Measurements from ENCODE around the gene STAT5B.

Gene STAT5B

DNA sequence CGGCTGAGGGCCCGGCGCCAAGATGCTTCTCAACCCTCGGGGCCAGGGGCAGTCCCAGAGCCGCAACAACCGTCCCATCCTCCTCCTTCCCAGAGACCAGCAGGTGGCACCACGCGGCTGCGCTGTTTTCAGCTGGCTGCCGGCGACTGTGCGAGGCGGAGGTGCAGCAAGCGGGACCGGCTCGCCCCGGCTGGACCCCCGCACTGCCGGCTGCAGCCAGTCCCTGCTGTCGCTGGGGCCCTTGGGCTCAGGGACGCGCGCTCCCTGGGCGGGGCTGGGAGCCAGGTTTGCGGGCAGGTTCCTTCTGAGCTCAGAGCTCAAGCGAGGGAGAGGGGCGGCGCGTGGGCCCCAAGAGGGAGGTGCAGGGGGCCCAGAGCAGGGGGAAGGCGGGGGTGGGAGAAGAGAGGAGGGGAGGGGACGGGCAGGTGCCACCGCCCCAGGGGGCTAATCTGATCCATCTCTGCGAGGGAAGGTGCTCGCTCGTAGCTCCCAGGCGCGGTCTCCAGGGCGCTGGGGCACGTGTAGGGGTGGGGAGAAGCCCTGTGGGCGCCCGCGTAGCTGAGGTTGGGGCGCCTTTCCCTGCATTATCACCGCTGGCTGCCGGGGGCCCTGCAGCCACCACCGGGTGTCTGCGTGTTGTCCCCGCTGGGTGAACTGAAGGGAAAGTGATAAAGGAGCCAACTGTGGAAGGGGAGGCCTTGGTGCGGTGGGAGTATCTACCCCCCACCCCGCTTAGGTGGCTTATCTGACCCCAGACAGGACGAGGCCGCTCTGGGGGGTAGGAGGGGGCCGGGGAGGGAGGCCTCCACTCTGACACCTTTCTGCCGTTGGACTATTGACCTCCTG is 36.3 kb upstream of the STAT5B start:
- peak; percentile 91 for ATAC-seq
- TF ChIP-seq POU6F1 (CRISPR knock-in tag; IDR thresholded peaks at IDR 0.05; ENCODE audit: borderline replicate concordance, low read depth), result no peak
- no peak for TF ChIP-seq TSHZ2 (CRISPR knock-in tag; IDR thresholded peaks at IDR 0.05)
- TF ChIP-seq ZNF8 (CRISPR knock-in tag; IDR thresholded peaks at IDR 0.05), result no peak
- TF ChIP-seq ARNTL (CRISPR knock-in tag; IDR thresholded peaks at IDR 0.05; ENCODE audit: borderline replicate concordance, low read depth), result no peak
- TF ChIP-seq PATZ1 (CRISPR knock-in tag; IDR thresholded peaks at IDR 0.05; ENCODE audit: borderline replicate concordance), result no peak
- no peak for TF ChIP-seq GLIS3 (CRISPR knock-in tag; IDR thresholded peaks at IDR 0.05)
- TF ChIP-seq RARB (CRISPR knock-in tag; IDR thresholded peaks at IDR 0.05), result no peak
- TF ChIP-seq ZC3H10 (CRISPR knock-in tag; IDR thresholded peaks at IDR 0.05), result no peak
- TF ChIP-seq ZNF565 (CRISPR knock-in tag; conservative IDR thresholded peaks at IDR 0.05; ENCODE audit: low read depth), result no peak
- no peak for TF ChIP-seq ISL1 (CRISPR knock-in tag; IDR thresholded peaks at IDR 0.05)
- no peak for TF ChIP-seq ZNF70 (CRISPR knock-in tag; IDR thresholded peaks at IDR 0.05)
- no peak for TF ChIP-seq CSDC2 (CRISPR knock-in tag; IDR thresholded peaks at IDR 0.05)
- TF ChIP-seq OSR1 (CRISPR knock-in tag; IDR thresholded peaks at IDR 0.05), result no peak
- no peak for TF ChIP-seq CREB5 (CRISPR knock-in tag; IDR thresholded peaks at IDR 0.05; ENCODE audit: low read depth)

GRCh38 chr17:42312035-42312284 is 35.8 kb upstream of the STAT5B start:
- no peak for ATAC-seq

More at GRCh38 chr17:42312035-42312284, 35.8 kb upstream of the STAT5B start:
- TF ChIP-seq ZNF70 (CRISPR knock-in tag; IDR thresholded peaks at IDR 0.05) (no peak), CSRNP3 (CRISPR knock-in tag; IDR thresholded peaks at IDR 0.05) (no peak), PATZ1 (CRISPR knock-in tag; IDR thresholded peaks at IDR 0.05; ENCODE audit: borderline replicate concordance) (no peak), TSHZ2 (CRISPR knock-in tag; IDR thresholded peaks at IDR 0.05) (no peak), ZFP30 (CRISPR knock-in tag; IDR thresholded peaks at IDR 0.05) (no peak), ISL1 (CRISPR knock-in tag; IDR thresholded peaks at IDR 0.05) (no peak), TCF4 (CRISPR knock-in tag; IDR thresholded peaks at IDR 0.05; ENCODE audit: borderline replicate concordance) (no peak), ESRRG (CRISPR knock-in tag; IDR thresholded peaks at IDR 0.05) (no peak), GLIS3 (CRISPR knock-in tag; IDR thresholded peaks at IDR 0.05) (no peak), POU6F1 (CRISPR knock-in tag; IDR thresholded peaks at IDR 0.05; ENCODE audit: borderline replicate concordance, low read depth) (no peak), ARNTL (CRISPR knock-in tag; IDR thresholded peaks at IDR 0.05; ENCODE audit: borderline replicate concordance, low read depth) (no peak), CSDC2 (CRISPR knock-in tag; IDR thresholded peaks at IDR 0.05) (no peak), ZC3H10 (CRISPR knock-in tag; IDR thresholded peaks at IDR 0.05) (no peak), ZFP3 (CRISPR knock-in tag; IDR thresholded peaks at IDR 0.05) (no peak), SNAI2 (CRISPR knock-in tag; IDR thresholded peaks at IDR 0.05) (no peak), TOX (CRISPR knock-in tag; IDR thresholded peaks at IDR 0.05; ENCODE audit: borderline replicate concordance) (no peak), OSR1 (CRISPR knock-in tag; IDR thresholded peaks at IDR 0.05) (no peak), RARB (CRISPR knock-in tag; IDR thresholded peaks at IDR 0.05) (no peak)

All from SK-N-SH treated with all-trans-retinoic acid at 6 μM for 48 hours (cell line).